Activated B cell treated with CpG ODN at 0.5 μM for 24 hours (primary cell): Measurements from ENCODE around the gene IGF2R. TPM values are rescaled to one million over a fixed set of nuclear protein-coding genes. Genes with fewer than 3 reads are reported as not detected.

ENCODE experiments used
- ATAC-seq: fragments of 200-7000 bp; cut with Tn5 transposase; one replicate; pipeline ENCODE4 v1.10.0; 2021; ENCODE audit warnings: low read depth, mild to moderate bottlenecking, moderate library complexity
- CTCF ChIA-PET: fragments of 350-600 bp; sonication (Branson Sonifier 250); formaldehyde crosslinking; loops from one replicate; lab custom pipeline; 2021; ENCODE audit warnings: antibody characterized with exemption; lab: Charles Lee
- POLR2A ChIA-PET: fragments of 350-600 bp; sonication (Branson Sonifier 250); formaldehyde crosslinking; loops from one replicate; lab custom pipeline; 2021; ENCODE audit warnings: antibody characterized with exemption; lab: Charles Lee
- DNase-seq: peaks from one replicate; pipeline ENCODE4 v3.0.0; 2022
- H3K27ac Mint-ChIP-seq: one replicate; pipeline ENCODE4 v1.8.0; 2020; ENCODE audit warnings: mixed read lengths
- H3K27me3 Mint-ChIP-seq: one replicate; pipeline ENCODE4 v1.8.0; 2021; ENCODE audit warnings: mixed read lengths
- H3K36me3 Mint-ChIP-seq: one replicate; pipeline ENCODE4 v1.8.0; 2021; ENCODE audit warnings: low read depth, mixed read lengths
- H3K4me1 Mint-ChIP-seq: one replicate; pipeline ENCODE4 v1.8.0; 2021; ENCODE audit warnings: mixed read lengths
- H3K4me3 Mint-ChIP-seq: one replicate; pipeline ENCODE4 v1.8.0; 2020; ENCODE audit warnings: mild to moderate bottlenecking, mixed read lengths
- H3K9me3 Mint-ChIP-seq: one replicate; pipeline ENCODE4 v1.8.0; 2020; ENCODE audit warnings: mixed read lengths
- intact Hi-C: fragments of 100-400 bp; cut with micrococcal nuclease; formaldehyde crosslinking; loops from one replicate; pipeline ENCODE4 v1.15.1; 2024
- total RNA-seq: library from RNA; stranded (reverse); gene quantifications from 2 replicates; pipeline ENCODE4 v1.2.3, GENCODE V29; 2022
- TF ChIP-seq, protein P1 (sequence below): fragments of 200-600 bp; IDR thresholded peaks from one replicate; pipeline ENCODE4 v1.8.0; 2022; ENCODE audit warnings: antibody characterized with exemption, mild to moderate bottlenecking

IGF2R gene
- total RNA-seq, 1 donor from 2014 or later = 79.5 TPM

DNA sequence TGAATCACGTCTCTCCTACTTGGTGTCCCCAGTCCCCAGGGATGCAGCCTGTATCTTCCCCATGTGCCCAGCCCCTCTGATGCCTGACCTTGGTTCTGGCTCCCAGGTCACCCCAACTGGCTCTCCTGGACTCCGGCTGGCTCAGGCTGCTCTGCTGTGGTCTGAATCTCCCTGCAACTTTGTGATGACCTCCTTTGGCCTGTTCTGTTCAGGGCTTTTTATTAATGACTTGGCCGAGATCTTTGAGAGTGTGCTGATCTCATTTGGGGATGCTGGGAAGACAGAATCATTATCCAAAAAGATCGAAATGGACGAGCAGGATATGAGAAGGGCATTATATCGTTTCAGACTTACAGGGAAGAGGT is 67.4 kb downstream of the IGF2R start:
- DNase-seq (no peak), ATAC-seq (no peak)
- Mint-ChIP-seq H3K4me3 (no peak overlapping the region), H3K27me3 (no peaks in the 10 kb centered on the region), H3K9me3 (no peaks in the 10 kb centered on the region), H3K4me1 (peaks cover 2% of the 10 kb centered on the region), H3K36me3 (peaks cover 78% of the 10 kb centered on the region), H3K27ac (no peak overlapping the region)
- CTCF ChIA-PET = no interaction called here
- intact Hi-C loops = no loop called here
- POLR2A ChIA-PET = interaction anchor here (0.7 kb wide), 1 partner anchor 82 kb away, joined by 4 read pairs; no protein-coding TSS in a partner anchor
- TF ChIP-seq, protein P1, sequence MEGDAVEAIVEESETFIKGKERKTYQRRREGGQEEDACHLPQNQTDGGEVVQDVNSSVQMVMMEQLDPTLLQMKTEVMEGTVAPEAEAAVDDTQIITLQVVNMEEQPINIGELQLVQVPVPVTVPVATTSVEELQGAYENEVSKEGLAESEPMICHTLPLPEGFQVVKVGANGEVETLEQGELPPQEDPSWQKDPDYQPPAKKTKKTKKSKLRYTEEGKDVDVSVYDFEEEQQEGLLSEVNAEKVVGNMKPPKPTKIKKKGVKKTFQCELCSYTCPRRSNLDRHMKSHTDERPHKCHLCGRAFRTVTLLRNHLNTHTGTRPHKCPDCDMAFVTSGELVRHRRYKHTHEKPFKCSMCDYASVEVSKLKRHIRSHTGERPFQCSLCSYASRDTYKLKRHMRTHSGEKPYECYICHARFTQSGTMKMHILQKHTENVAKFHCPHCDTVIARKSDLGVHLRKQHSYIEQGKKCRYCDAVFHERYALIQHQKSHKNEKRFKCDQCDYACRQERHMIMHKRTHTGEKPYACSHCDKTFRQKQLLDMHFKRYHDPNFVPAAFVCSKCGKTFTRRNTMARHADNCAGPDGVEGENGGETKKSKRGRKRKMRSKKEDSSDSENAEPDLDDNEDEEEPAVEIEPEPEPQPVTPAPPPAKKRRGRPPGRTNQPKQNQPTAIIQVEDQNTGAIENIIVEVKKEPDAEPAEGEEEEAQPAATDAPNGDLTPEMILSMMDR = no peak

DNA sequence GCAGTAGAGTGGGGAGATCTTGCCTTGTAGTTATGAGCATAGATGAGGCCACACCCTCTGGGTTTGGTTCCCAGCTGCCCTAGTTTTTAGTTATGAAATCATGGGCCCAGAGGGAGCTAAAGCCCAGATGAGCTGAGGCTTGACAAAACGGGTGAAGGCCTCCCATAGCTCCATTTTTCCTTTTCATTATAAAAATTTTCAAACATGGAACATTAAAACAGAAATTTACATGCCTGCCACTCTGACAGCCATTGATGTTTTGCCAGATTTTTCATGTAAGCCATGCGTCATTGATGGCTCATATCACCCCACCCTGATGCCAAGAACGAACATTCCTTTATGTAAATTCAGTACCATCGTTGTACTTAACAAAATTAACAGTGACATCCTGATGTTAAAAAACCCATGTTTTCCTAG is 67.9 kb downstream of the IGF2R start:
- intact Hi-C loops = no loop called here
- ATAC-seq (no peak), DNase-seq (no peak)
- Mint-ChIP-seq H3K4me3 (no peak overlapping the region), H3K27ac (no peak overlapping the region), H3K27me3 (no peaks in the 10 kb centered on the region), H3K36me3 (peaks cover 77% of the 10 kb centered on the region), H3K4me1 (peaks cover 2% of the 10 kb centered on the region), H3K9me3 (no peaks in the 10 kb centered on the region)
- ChIA-PET CTCF (no interaction called here), POLR2A (interaction anchor here (0.7 kb wide), 1 partner anchor 83 kb away, joined by 4 read pairs; no protein-coding TSS in a partner anchor)
- TF ChIP-seq, protein P1 = no peak

DNA sequence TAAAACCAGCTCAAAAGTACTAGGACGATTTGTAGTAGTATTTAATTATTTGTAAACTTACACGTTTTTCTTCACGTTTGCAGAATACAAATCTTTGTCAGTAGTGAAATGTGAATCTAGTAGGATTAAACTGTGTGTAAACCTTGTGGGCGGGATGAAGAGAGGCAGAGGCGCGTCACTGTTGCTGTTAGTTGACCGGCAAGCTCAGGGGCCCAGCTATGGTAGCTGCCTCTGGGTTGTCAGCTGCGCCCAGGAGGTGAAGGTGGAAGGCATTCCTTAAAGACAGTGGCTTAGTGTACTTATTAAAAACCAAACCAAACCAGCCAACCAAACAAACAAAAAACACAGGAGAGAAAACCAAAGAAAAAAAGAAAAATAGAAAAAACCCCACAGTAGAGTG is 69.6 kb downstream of the IGF2R start:
- TF ChIP-seq, protein P1 = no peak
- ATAC-seq = no peak
- POLR2A ChIA-PET = interaction anchor here (1.0 to 1.4 kb wide), 2 partner anchors 59 to 249 kb away, joined by 3 to 5 read pairs; partner anchors contain the start of gene TCP1
- Mint-ChIP-seq H3K4me3 (no peak overlapping the region), H3K36me3 (peaks cover 78% of the 10 kb centered on the region), H3K9me3 (no peaks in the 10 kb centered on the region), H3K27me3 (no peaks in the 10 kb centered on the region), H3K27ac (no peak overlapping the region), H3K4me1 (peaks cover 2% of the 10 kb centered on the region)
- CTCF ChIA-PET = no interaction called here
- intact Hi-C loops = no loop called here
- DNase-seq = no peak

DNA sequence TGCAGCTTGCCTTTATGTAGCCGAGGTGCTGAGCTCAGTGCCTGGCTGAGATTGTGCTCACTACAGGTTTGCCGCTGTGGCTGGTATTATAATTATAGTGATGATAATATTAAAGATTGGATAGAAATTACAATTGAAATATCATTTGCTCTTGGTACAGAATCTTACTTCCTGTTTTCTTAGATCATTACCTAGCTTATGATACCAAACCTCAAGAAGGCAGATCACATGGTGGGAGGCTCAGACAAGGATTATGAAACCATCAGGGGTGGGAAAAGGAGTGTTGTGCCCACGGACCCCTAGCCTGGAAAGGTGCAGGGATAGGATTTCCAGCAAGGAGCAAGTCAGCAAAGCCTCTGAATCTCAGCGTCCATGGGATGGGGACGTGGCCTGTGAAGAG is 70.6 kb downstream of the IGF2R start:
- intact Hi-C loops = no loop called here
- no peaks in the 10 kb centered on the region for H3K9me3 Mint-ChIP-seq
- peaks cover 78% of the 10 kb centered on the region for H3K36me3 Mint-ChIP-seq
- DNase-seq = no peak
- CTCF ChIA-PET = no interaction called here
- no peaks in the 10 kb centered on the region for H3K27me3 Mint-ChIP-seq
- POLR2A ChIA-PET = interaction anchor here (1.4 kb wide), 1 partner anchor 250 kb away, joined by 3 read pairs; the partner anchor contains the start of gene TCP1
- no peak overlapping the region for H3K27ac Mint-ChIP-seq
- H3K4me3 Mint-ChIP-seq = no peak overlapping the region
- TF ChIP-seq, protein P1 = no peak
- ATAC-seq = no peak
- H3K4me1 Mint-ChIP-seq = peaks cover 2% of the 10 kb centered on the region

DNA sequence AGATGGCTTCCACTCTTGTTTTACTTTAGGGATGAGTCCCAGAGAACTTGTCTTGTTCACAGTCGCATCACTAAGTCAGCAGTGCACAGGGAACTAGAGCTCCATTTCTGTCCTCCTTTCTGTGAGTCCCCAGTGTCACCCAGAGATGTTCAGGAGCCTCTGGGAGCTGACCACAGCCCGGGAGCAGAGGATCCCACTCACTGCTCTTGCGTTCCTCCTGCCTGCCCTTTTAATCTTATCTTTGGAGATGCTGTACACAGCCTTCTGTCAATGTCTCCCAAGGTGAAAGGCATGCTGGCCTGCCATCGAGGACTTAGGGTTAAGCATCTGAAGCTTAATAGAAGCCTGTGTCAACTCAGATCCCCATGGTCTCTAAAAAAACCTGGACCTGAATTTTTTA is 71.2 kb downstream of the IGF2R start:
- intact Hi-C loops = no loop called here
- Mint-ChIP-seq H3K27ac (no peak overlapping the region), H3K9me3 (no peaks in the 10 kb centered on the region), H3K4me3 (no peak overlapping the region), H3K4me1 (peaks cover 2% of the 10 kb centered on the region), H3K36me3 (peaks cover 78% of the 10 kb centered on the region), H3K27me3 (no peaks in the 10 kb centered on the region)
- DNase-seq (no peak), ATAC-seq (no peak)
- POLR2A ChIA-PET = no interaction called here
- TF ChIP-seq, protein P1 = no peak
- CTCF ChIA-PET = no interaction called here
